T47D (cell line): ENCODE measurements around the gene TPRKB.
"Not testable (repeated sequence)": the region's sequence is repeated elsewhere in the genome, so short reads cannot be mapped to it uniquely, and the experiment has no call there.

Experiments used
- DNase-seq, 2 experiments: peaks; one replicate each; pipeline versions ENCODE4 v3.0.0 to v3.0.0-alpha.2; 2011 to 2012; ENCODE audit warnings: low read depth in 1 of 2, low spot score in 1 of 2
- JUND ChIP-seq: IDR thresholded peaks from 2 replicates; pipeline ENCODE4 v1.6.1; 2012; ENCODE audit warnings: low read depth
- in situ Hi-C: cut with HindIII; loops from 2 replicates; pipeline ENCODE4 v1.10.0; 2016; ENCODE audit warnings: low sequenced_read_pairs, low pct_unique_long_range_greater_than_20kb

TPRKB gene

GRCh38 chr2:73701968-73702665, 35.0 kb downstream of the TPRKB start:
- DNase-seq, result no peak
- no peak for TF ChIP-seq JUND
- in situ Hi-C loops, result no loop called here

- in situ Hi-C loops, DNase-seq: not testable (repeated sequence)
These were observed 35.7 kb downstream of the TPRKB start for GRCh38 chr2:73701448-73701765.

- no peak for DNase-seq
- in situ Hi-C loops, result no loop called here
- TF ChIP-seq JUND, result no peak
These were observed 36.3 kb downstream of the TPRKB start for GRCh38 chr2:73700661-73701447.

GRCh38 chr2:73700131-73700611, 37.0 kb downstream of the TPRKB start:
- in situ Hi-C loops, result no loop called here

GRCh38 chr2:73699437-73699836, 37.7 kb downstream of the TPRKB start:
- peak in 1 of 2 experiments; percentile 31 for DNase-seq
- no peak for TF ChIP-seq JUND
- in situ Hi-C loops, result no loop called here

More at GRCh38 chr2:73700131-73700611, 37.0 kb downstream of the TPRKB start:
- no peak for TF ChIP-seq JUND
- peak in 1 of 2 experiments; percentile 60 for DNase-seq

GRCh38 chr2:73698101-73698500, 39.0 kb downstream of the TPRKB start:
- DNase-seq, result no peak
- TF ChIP-seq JUND, result no peak
- in situ Hi-C loops, result no loop called here

- in situ Hi-C loops, result no loop called here
- no peak for TF ChIP-seq JUND
These were observed 39.5 kb downstream of the TPRKB start for GRCh38 chr2:73697606-73698005.

GRCh38 chr2:73696985-73697384, 40.2 kb downstream of the TPRKB start:
- in situ Hi-C loops, DNase-seq: not testable (repeated sequence)

More at GRCh38 chr2:73697606-73698005, 39.5 kb downstream of the TPRKB start:
- DNase-seq, result no peak

- in situ Hi-C loops, DNase-seq: not testable (repeated sequence)
These were observed 40.6 kb downstream of the TPRKB start for GRCh38 chr2:73696521-73696920.

GRCh38 chr2:73690372-73691088, 46.6 kb downstream of the TPRKB start:
- DNase-seq, result peak in 1 of 2 experiments; percentile 18
- in situ Hi-C loops, result not testable (repeated sequence)

GRCh38 chr2:73688494-73688893, 48.7 kb downstream of the TPRKB start:
- DNase-seq, in situ Hi-C loops: not testable (repeated sequence)

GRCh38 chr2:73685764-73686438, 51.2 kb downstream of the TPRKB start:
- in situ Hi-C loops, result no loop called here
- no peak for TF ChIP-seq JUND
- DNase-seq, result no peak

GRCh38 chr2:73684905-73685304, 52.2 kb downstream of the TPRKB start:
- DNase-seq, in situ Hi-C loops: not testable (repeated sequence)

GRCh38 chr2:73684325-73684724, 52.8 kb downstream of the TPRKB start:
- DNase-seq, in situ Hi-C loops: not testable (repeated sequence)

GRCh38 chr2:73679951-73680571, 57.1 kb downstream of the TPRKB start:
- peak in 1 of 2 experiments; percentile 33 for DNase-seq
- in situ Hi-C loops, result not testable (repeated sequence)
